ENCODE measurements around the gene CALN1.

DNA sequence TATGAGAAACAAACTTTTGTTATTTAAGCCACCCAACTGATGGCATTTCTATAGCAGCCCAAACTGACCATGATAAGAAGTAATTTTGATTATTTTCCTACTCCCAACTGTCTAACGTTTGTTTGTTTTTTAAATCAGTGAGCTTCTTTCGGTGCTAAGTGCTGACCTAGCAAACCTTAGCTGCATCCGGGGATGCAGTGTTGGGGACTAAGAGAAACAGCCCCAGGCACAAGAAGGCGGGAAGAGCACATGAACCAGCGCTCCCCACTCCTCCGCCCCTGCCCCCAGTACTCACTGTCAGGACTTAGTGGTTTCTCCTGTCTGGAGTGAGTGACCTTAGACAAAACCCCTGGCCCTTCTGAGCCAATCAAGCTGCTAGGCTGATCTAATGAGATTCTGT, 168.8 kb downstream of the CALN1 start:
- no peak for TF ChIP-seq ZNF670 (tag by site-specific recombination; IDR thresholded peaks at IDR 0.05; ENCODE audit: low read depth)
- TF ChIP-seq, protein P1, sequence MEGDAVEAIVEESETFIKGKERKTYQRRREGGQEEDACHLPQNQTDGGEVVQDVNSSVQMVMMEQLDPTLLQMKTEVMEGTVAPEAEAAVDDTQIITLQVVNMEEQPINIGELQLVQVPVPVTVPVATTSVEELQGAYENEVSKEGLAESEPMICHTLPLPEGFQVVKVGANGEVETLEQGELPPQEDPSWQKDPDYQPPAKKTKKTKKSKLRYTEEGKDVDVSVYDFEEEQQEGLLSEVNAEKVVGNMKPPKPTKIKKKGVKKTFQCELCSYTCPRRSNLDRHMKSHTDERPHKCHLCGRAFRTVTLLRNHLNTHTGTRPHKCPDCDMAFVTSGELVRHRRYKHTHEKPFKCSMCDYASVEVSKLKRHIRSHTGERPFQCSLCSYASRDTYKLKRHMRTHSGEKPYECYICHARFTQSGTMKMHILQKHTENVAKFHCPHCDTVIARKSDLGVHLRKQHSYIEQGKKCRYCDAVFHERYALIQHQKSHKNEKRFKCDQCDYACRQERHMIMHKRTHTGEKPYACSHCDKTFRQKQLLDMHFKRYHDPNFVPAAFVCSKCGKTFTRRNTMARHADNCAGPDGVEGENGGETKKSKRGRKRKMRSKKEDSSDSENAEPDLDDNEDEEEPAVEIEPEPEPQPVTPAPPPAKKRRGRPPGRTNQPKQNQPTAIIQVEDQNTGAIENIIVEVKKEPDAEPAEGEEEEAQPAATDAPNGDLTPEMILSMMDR (tag by site-specific recombination; IDR thresholded peaks at IDR 0.05), result no peak
- TF ChIP-seq RBAK (tag by site-specific recombination; IDR thresholded peaks at IDR 0.05), result no peak
- no peak for TF ChIP-seq BCL11A (tag by site-specific recombination; IDR thresholded peaks at IDR 0.05; ENCODE audit: low read depth)
